Stimulated activated CD8-positive, alpha-beta memory T cell treated with anti-CD3 and anti-CD28 coated beads, Interleukin-7, amount 100 ng/mL, for 4 hours (primary cell): ENCODE data around the gene CA12.
"Not testable (repeated sequence)": the region's sequence is repeated elsewhere in the genome, so short reads cannot be mapped to it uniquely, and the experiment has no call there.

Experiments
- DNase-seq, 2 donors: peaks; one replicate each; pipeline ENCODE4 v3.0.0-alpha.2; 2020; ENCODE audit warnings: low read depth in 2 of 2

Gene CA12

GRCh38 chr15:63381301-63382204, at the start of gene CA12:
Gene CA12, minus strand, starts transcription at chr15:63381846. Its CDS starts 126 bp downstream, at chr15:63381720.
- no peak for DNase-seq

GRCh38 chr15:63430766-63431451, 49.3 kb upstream of the CA12 start:
- DNase-seq = no peak

GRCh38 chr15:63426552-63426951, 44.9 kb upstream of the CA12 start:
- no peak for DNase-seq

- DNase-seq = no peak
These were observed 43.9 kb upstream of the CA12 start for GRCh38 chr15:63425426-63425985.

GRCh38 chr15:63422891-63423590, 41.4 kb upstream of the CA12 start:
- DNase-seq = no peak

- no peak for DNase-seq
These were observed 39.8 kb upstream of the CA12 start for GRCh38 chr15:63421433-63421832.

GRCh38 chr15:63420333-63420747, 38.7 kb upstream of the CA12 start:
- DNase-seq = no peak

- no peak for DNase-seq
These were observed 37.2 kb upstream of the CA12 start for GRCh38 chr15:63418811-63419210.

GRCh38 chr15:63417721-63418120, 36.1 kb upstream of the CA12 start:
- DNase-seq = no peak

GRCh38 chr15:63417274-63417673, 35.6 kb upstream of the CA12 start:
- DNase-seq = not testable (repeated sequence)

GRCh38 chr15:63414474-63415120, 33.0 kb upstream of the CA12 start:
- no peak for DNase-seq

GRCh38 chr15:63412551-63412950, 30.9 kb upstream of the CA12 start:
- no peak for DNase-seq

GRCh38 chr15:63411866-63412265, 30.2 kb upstream of the CA12 start:
- DNase-seq = no peak

GRCh38 chr15:63409179-63409578, 27.5 kb upstream of the CA12 start:
- DNase-seq = no peak

- DNase-seq = no peak
These were observed 26.9 kb upstream of the CA12 start for GRCh38 chr15:63408524-63408923.

GRCh38 chr15:63407612-63408011, 26.0 kb upstream of the CA12 start:
- no peak for DNase-seq

- DNase-seq = no peak
These were observed 24.2 kb upstream of the CA12 start for GRCh38 chr15:63405683-63406390.

- no peak for DNase-seq
These were observed 23.5 kb upstream of the CA12 start for GRCh38 chr15:63405159-63405558.

- DNase-seq = no peak
These were observed 21.8 kb upstream of the CA12 start for GRCh38 chr15:63403254-63403945.
